NT2/D1 (cell line): ENCODE results near the gene ADAMTS16.

Experiments used
- SUZ12 ChIP-seq: IDR thresholded peaks from 2 replicates; pipeline ENCODE4 v1.6.1; 2011; ENCODE audit not compliant: insufficient read length, insufficient read depth; ENCODE audit errors: extremely low read depth
- ZNF274 ChIP-seq: IDR thresholded peaks from 2 replicates; pipeline ENCODE4 v1.6.1; 2011; ENCODE audit warnings: mild to moderate bottlenecking, low read depth, low read length

GRCh38 chr5:5192681-5193080, 52.6 kb downstream of the ADAMTS16 start:
- TF ChIP-seq SUZ12 (no peak), ZNF274 (no peak)
